GM19395 (cell line): ENCODE results near the gene HNRNPF.
A peak's percentile ranks its signal among the peaks of the same experiment; 100 is the strongest.
"Not testable (repeated sequence)": the region's sequence is repeated elsewhere in the genome, so short reads cannot be mapped to it uniquely, and the experiment has no call there.

Source experiments
- ATAC-seq: cut with Tn5 transposase; IDR thresholded peaks from one replicate; pipeline ENCODE4 v1.9.1; 2021; ENCODE audit warnings: mild to moderate bottlenecking, moderate library complexity; ENCODE audit not compliant: unreplicated experiment

HNRNPF gene

GRCh38 chr10:43399320-43400310 lies 9.4 kb downstream of the HNRNPF start:
- no peak for ATAC-seq

GRCh38 chr10:43398939-43399319 lies 10.1 kb downstream of the HNRNPF start:
- ATAC-seq, result no peak

DNA sequence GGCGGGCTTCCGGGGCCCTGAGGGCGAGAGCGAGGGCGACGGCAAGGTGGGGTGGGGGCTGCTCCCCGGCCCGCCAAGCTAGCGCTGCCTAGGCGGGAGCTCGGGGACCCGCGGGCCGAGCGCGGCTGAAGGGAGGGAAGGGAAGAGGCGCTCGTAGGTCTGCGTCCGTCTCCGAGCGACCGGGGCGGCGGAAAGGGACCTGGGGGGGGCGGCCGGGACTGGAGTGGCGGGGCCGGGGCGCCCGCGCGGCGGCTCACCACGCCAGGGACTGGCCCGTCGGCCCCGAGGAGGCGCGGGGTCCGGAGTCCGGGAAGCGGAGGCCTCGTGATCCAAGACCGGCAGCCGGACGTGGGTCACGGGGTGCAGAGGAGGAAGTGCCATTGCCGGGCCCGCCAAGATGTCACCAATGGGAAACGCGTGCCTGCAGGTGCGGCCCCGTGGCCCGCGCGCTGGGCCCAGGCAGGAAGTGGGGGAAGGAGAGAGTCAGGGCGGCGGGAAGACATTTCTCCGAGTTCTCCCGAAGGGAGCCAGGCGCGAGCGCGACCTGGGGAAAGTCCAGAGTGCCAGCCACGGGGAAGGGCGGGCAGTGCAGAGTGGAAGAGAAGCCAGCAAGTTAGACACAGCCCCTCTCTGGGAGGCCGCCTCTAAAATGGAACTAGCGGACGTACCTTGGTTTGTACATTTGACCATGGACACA lies 11.9 kb downstream of the HNRNPF start:
- ATAC-seq, result peak; percentile 85

GRCh38 chr10:43396061-43396927 lies 12.7 kb downstream of the HNRNPF start:
- ATAC-seq, result peak; percentile 37

DNA sequence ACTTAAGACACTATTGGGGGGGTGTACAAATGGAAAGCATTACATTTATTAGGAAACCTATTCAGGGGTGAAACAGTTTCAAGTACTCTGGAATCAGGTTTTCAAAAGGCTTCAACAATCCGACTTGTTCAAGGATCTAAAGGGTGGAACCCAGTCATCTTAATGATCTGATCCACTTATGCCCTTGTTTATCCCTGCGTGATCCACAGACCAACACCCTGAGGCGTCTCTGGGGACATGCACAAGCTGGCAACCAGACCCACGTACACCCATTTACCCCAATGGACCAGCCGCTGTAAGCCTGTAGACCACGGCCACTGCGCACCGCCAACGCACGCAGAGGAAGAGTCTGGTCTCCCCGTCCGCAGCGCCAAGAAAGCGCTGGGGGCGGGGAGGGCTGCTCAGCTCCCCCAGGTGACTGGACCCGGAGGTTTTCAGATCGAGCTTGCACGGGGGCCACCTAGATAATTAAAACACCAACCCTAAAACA lies 13.4 kb downstream of the HNRNPF start:
- ATAC-seq, result no peak

DNA sequence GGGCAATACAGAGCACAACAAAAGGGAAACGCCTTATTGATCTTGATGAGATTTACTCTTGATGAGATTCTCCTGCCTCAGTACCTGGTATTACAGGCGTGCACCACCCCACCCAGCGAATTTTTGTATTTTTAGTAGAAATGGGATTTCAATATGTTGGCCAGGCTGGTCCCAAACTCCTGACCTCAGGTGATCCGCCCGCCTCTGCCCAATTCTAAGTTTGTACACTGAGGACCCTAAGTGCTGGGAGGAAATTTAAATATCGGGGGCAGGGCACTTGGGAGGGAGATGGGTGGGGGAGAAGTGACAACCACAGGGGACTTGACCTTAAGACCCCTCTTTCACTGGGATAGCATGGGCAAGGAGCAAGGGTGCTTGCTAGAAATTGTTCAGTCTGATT lies 14.1 kb downstream of the HNRNPF start:
- no peak for ATAC-seq

DNA sequence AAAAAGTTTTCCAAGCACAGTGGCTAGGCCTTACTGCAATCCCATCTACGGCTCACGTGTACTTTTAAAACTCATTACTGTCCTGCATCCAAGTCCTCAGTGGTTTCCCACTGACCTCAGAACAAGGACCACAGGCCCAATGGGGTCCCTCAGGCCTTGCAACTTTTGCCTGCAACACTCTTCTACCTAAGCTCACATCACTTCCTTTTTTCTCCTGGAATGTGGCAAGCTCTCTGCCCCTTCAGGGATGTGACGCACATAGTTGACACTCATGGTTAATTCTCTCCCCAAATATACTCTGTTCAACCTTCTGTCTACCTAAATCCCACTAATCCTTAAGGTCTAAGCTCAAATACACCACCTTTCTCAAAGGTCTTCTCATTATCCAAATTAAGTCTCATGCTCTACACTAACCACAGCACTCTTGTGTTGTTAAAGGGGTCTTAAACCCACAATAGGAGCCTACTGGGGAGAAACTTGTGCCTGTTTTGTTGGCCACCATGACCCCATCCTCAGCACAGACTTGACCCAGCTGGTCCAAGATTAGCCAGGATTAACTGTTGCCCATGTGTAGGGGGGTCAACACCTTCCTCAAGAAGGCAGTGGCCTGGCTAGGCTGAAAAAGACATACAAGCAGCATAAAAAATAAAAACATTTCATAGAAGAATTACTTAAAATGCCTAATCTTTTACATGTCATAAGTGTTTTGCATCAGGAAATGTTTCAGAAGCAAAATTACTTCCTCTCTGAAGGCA lies 15.2 kb downstream of the HNRNPF start:
- no peak for ATAC-seq

DNA sequence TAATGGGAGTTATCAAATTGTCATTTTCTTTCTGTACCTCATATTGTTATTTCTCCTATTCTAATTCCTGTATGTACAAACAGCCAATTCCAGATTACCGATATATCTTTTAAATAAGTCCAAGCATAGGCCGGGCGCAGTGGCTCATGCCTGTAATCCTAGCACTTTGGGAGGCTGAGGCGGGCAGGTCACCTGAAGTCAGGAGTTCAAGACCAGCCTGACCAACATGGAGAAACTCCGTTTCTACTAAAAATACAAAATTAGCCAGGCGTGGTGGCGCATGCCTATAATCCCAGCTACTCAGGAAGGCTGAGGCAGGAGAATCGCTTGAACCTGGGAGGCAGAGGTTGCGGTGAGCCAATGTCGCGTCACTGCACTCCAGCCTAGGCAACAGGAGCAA lies 15.8 kb downstream of the HNRNPF start:
- not testable (repeated sequence) for ATAC-seq

- no peak for ATAC-seq
Measured at GRCh38 chr10:43392748-43393147, 16.2 kb downstream of the HNRNPF start.

DNA sequence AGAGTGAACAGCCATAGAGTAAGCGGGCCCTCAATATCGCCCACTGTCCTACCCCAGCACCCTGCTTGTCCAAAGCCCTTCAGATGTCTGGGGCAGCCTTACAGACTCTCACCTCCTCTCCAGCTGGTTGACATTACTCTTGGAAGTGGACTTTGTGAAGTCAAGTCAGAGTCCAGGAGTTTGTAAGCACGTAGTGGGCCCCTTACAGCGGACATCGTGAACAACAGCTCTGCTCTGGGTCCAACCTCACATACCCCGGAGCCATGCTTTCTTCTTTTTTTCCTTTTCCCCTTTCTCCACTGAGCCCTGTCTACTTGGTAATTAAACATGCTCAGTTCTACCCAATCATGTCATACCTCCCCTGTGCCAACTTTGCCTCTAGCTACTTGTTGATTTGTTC lies 17.5 kb downstream of the HNRNPF start:
- ATAC-seq, result no peak

- no peak for ATAC-seq
Measured at GRCh38 chr10:43390759-43391158, 18.2 kb downstream of the HNRNPF start.

GRCh38 chr10:43390333-43390732 lies 18.7 kb downstream of the HNRNPF start:
- ATAC-seq, result no peak

GRCh38 chr10:43389867-43390266 lies 19.1 kb downstream of the HNRNPF start:
- ATAC-seq, result no peak

- ATAC-seq, result no peak
Measured at GRCh38 chr10:43387678-43388032, 21.3 kb downstream of the HNRNPF start.

- ATAC-seq, result no peak
Measured at GRCh38 chr10:43386981-43387677, 21.9 kb downstream of the HNRNPF start.

- ATAC-seq, result no peak
Measured at GRCh38 chr10:43386549-43386948, 22.4 kb downstream of the HNRNPF start.

- no peak for ATAC-seq
Measured at GRCh38 chr10:43385412-43386004, 23.5 kb downstream of the HNRNPF start.

- ATAC-seq, result no peak
Measured at GRCh38 chr10:43384252-43385221, 24.4 kb downstream of the HNRNPF start.
